Glutamatergic neuron (in vitro differentiated cells): ENCODE results near the gene LCE2C. TPM values are rescaled to one million over a fixed set of nuclear protein-coding genes. Genes with fewer than 3 reads are reported as not detected.
"Not testable (repeated sequence)": the region's sequence is repeated elsewhere in the genome, so short reads cannot be mapped to it uniquely, and the experiment has no call there.

Source experiments
- DNase-seq: peaks from one replicate; pipeline ENCODE4 v3.0.0; 2022
- H3K27ac Mint-ChIP-seq: one replicate; pipeline ENCODE4 v1.8.0; 2020; ENCODE audit warnings: mild to moderate bottlenecking, mixed read lengths, inconsistent platforms; ENCODE audit not compliant: unreplicated experiment
- H3K27me3 Mint-ChIP-seq: one replicate; pipeline ENCODE4 v1.8.0; 2020; ENCODE audit warnings: mild to moderate bottlenecking, moderate library complexity, mixed read lengths, inconsistent platforms; ENCODE audit not compliant: unreplicated experiment
- H3K36me3 Mint-ChIP-seq: one replicate; pipeline ENCODE4 v1.8.0; 2020; ENCODE audit warnings: mild to moderate bottlenecking, mixed read lengths, inconsistent platforms; ENCODE audit not compliant: unreplicated experiment
- H3K4me1 Mint-ChIP-seq: one replicate; pipeline ENCODE4 v1.8.0; 2020; ENCODE audit warnings: mild to moderate bottlenecking, low read depth, mixed read lengths, inconsistent platforms; ENCODE audit not compliant: unreplicated experiment
- H3K4me3 Mint-ChIP-seq: one replicate; pipeline ENCODE4 v1.8.0; 2020; ENCODE audit warnings: mild to moderate bottlenecking, mixed read lengths, inconsistent platforms; ENCODE audit not compliant: unreplicated experiment
- H3K9me3 Mint-ChIP-seq: one replicate; pipeline ENCODE4 v1.8.0; 2020; ENCODE audit warnings: mild to moderate bottlenecking, moderate library complexity, mixed read lengths, inconsistent platforms; ENCODE audit not compliant: unreplicated experiment
- CTCF ChIP-seq: fragments of 200-600 bp; sonication (generic); IDR thresholded peaks from one replicate; pipeline ENCODE4 v1.5.0; 2021; ENCODE audit not compliant: partially characterized antibody, unreplicated experiment
- total RNA-seq: library from RNA; stranded (reverse); fragmentation: NEBNext Ultra II Directional; extraction: Animal tissue kit (Norgen Biotek cat#: 25700); gene quantifications from one replicate; pipeline ENCODE4 v1.2.1, GENCODE V29; 2021; ENCODE audit not compliant: unreplicated experiment

LCE2C gene
- total RNA-seq, 1 donor from 2014 or later: not detected

DNA sequence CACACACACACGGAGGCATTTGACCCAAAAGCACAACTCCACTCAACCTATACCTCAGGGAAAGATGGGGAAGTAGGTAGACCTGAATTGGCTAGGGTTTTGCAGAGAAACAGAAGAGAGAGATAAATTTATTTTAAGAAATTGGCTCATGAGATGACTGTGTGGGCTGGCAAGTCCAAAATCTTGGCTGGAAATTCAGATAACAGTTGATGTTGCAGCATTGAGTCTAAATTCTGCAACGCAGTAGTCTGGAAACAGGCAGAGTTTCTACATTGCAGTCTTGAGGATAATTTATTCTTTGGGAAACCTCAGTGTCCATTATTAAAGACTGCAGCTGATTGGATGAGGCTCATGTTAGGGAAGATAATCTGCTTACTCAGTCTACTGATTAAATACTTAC lies 6.5 kb downstream of the LCE2C start:
- no peaks in the 10 kb centered on the region for H3K27me3 Mint-ChIP-seq
- no peaks in the 10 kb centered on the region for H3K4me1 Mint-ChIP-seq
- H3K9me3 Mint-ChIP-seq: peaks cover 2% of the 10 kb centered on the region
- no peak for TF ChIP-seq CTCF
- H3K27ac Mint-ChIP-seq: no peak overlapping the region
- DNase-seq: no peak
- no peaks in the 10 kb centered on the region for H3K36me3 Mint-ChIP-seq
- H3K4me3 Mint-ChIP-seq: no peak overlapping the region

- no peaks in the 10 kb centered on the region for H3K4me1 Mint-ChIP-seq
- peaks cover 3% of the 10 kb centered on the region for H3K9me3 Mint-ChIP-seq
- H3K36me3 Mint-ChIP-seq: no peaks in the 10 kb centered on the region
- H3K4me3 Mint-ChIP-seq: no peak overlapping the region
- no peak for DNase-seq
- TF ChIP-seq CTCF: no peak
- H3K27me3 Mint-ChIP-seq: peaks cover 3% of the 10 kb centered on the region
- H3K27ac Mint-ChIP-seq: no peak overlapping the region
Observed at GRCh38 chr1:152683846-152684245, 8.8 kb downstream of the LCE2C start.

- not testable (repeated sequence) for H3K27me3 Mint-ChIP-seq, H3K4me1 Mint-ChIP-seq, H3K4me3 Mint-ChIP-seq, H3K36me3 Mint-ChIP-seq, H3K9me3 Mint-ChIP-seq, DNase-seq, H3K27ac Mint-ChIP-seq
Observed at GRCh38 chr1:152685823-152686222, 10.7 kb downstream of the LCE2C start, which contains the start of gene LCE2B. Gene LCE2B (plus strand): TSS chr1:152686123. CDS start chr1:152686844, 721 bp downstream.

DNA sequence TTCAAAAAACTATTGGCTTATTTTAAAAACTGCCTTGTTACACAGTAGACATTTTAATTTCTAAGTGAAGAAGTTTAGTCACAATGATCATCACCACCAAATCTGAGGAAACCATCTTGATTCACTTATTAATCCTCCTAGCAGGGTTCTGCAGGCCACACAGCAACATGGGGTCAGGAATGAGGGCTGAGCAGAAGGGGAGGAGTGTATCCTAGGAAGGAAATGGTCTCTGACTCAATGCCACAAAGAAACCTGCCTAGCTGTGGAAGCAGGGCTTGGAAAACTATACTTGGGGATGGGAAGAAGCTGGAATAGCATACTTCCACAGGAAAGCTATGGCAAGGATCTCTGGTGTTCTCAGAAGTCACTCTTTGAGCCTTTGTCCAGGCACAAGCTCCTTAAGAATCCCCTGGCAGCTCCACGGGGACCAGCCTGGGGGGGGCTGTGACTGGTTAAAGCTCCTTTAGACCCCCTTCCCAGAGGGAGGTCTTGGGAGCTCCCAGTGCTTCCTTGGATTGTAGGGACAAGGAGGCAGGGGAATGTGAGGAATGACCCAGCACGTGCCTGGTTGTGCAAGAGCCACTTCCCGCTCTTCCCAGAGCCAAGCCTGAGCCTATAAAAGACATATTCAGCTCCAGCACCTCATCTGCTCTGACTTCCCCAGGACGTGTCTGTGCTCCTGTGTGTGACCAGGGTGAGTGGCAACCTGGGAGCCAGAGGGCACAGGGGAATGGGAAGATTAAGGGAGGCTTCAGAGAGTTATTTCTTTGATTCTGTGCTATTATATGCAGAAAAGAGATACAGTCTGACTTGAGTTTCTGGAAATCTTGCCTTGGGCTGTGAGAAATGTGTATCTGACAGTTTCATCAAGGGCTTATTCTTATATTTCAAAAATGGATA lies 22.9 kb downstream of the LCE2C start, which contains the start of gene LCE2A:
Gene LCE2A (plus strand): TSS at position 645 of the 900 bp plus-strand sequence. CDS start 557 bp downstream, outside the sequence.
- DNase-seq: no peak
- Mint-ChIP-seq H3K4me3 (no peak within 1 kb of the TSS), H3K27me3 (no peaks in the 10 kb centered on the region), H3K36me3 (no peaks in the 10 kb centered on the region), H3K9me3 (no peaks in the 10 kb centered on the region), H3K27ac (no peak within 1 kb of the TSS), H3K4me1 (peaks cover 4% of the 10 kb centered on the region)
- TF ChIP-seq CTCF: no peak

DNA sequence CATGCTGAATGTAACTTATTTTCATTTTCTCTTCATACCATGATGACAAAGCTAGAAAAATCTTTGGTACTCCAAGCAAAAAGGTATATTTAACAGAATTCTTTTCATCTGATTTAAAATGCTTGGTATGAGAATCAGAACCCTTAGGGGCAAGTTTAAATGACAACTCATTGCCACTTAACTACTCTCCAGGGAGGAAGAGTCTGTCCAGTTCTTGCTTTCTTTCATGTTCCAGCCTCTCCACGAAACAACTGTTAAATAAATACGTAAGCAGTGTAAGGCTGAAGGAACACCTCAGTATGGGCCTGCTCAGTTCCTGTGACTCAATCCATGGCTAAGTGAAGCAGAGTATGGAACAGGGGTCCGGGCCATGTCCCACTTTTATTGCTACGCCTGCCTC lies 24.7 kb downstream of the LCE2C start:
- Mint-ChIP-seq H3K4me3 (no peak overlapping the region), H3K27ac (no peak overlapping the region), H3K27me3 (no peaks in the 10 kb centered on the region), H3K36me3 (no peaks in the 10 kb centered on the region), H3K9me3 (no peaks in the 10 kb centered on the region), H3K4me1 (peaks cover 4% of the 10 kb centered on the region)
- TF ChIP-seq CTCF: no peak
- no peak for DNase-seq
